Measurements from ENCODE around the gene ANKS1A. TPM values are rescaled to one million over a fixed set of nuclear protein-coding genes. Genes with fewer than 3 reads are reported as not detected.

The ANKS1A gene
- total and polyA plus RNA-seq, 2 experiments from 2014 or later = 17.5 to 25.4 TPM

- Histone ChIP-seq H4K20me1 (ENCODE audit: insufficient read depth, poor library complexity, severe bottlenecking) (no peaks in the 10 kb centered on the region), H2AFZ (no peak overlapping the region), H3K27ac (no peak overlapping the region), H3K79me2 (no peaks in the 10 kb centered on the region), H3K36me3 (replicated peaks; ENCODE audit: insufficient read depth, low read depth) (no peaks in the 10 kb centered on the region), H3K27me3 (no peaks in the 10 kb centered on the region), H3K9me2 (replicated peaks; ENCODE audit: insufficient read depth) (no peaks in the 10 kb centered on the region), H3K4me1 (ENCODE audit: insufficient read depth) (no peaks in the 10 kb centered on the region), H3K4me3 (no peak overlapping the region), H3K4me2 (no peak overlapping the region), H3K9me3 (ENCODE audit: low read depth) (no peaks in the 10 kb centered on the region)
- TF ChIP-seq EZH2phosphoT487 (IDR thresholded peaks at IDR 0.05; ENCODE audit: low read depth, severe bottlenecking, unreplicated experiment) (no peak), EZH2 (IDR thresholded peaks at IDR 0.05; ENCODE audit: borderline replicate concordance) (no peak)
- TF ChIP-seq, protein P1, sequence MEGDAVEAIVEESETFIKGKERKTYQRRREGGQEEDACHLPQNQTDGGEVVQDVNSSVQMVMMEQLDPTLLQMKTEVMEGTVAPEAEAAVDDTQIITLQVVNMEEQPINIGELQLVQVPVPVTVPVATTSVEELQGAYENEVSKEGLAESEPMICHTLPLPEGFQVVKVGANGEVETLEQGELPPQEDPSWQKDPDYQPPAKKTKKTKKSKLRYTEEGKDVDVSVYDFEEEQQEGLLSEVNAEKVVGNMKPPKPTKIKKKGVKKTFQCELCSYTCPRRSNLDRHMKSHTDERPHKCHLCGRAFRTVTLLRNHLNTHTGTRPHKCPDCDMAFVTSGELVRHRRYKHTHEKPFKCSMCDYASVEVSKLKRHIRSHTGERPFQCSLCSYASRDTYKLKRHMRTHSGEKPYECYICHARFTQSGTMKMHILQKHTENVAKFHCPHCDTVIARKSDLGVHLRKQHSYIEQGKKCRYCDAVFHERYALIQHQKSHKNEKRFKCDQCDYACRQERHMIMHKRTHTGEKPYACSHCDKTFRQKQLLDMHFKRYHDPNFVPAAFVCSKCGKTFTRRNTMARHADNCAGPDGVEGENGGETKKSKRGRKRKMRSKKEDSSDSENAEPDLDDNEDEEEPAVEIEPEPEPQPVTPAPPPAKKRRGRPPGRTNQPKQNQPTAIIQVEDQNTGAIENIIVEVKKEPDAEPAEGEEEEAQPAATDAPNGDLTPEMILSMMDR (IDR thresholded peaks at IDR 0.05; ENCODE audit: poor library complexity) = no peak
- DNase-seq (ENCODE audit: low spot score) = no peak
- 66% methylated on average over 3 of the region's 3 CpGs for WGBS (ENCODE audit: low lambda C conversion rate, missing lambda C conversion rate)
These were observed 23.9 kb upstream of the ANKS1A start for GRCh38 chr6:34865107-34865506.

DNA sequence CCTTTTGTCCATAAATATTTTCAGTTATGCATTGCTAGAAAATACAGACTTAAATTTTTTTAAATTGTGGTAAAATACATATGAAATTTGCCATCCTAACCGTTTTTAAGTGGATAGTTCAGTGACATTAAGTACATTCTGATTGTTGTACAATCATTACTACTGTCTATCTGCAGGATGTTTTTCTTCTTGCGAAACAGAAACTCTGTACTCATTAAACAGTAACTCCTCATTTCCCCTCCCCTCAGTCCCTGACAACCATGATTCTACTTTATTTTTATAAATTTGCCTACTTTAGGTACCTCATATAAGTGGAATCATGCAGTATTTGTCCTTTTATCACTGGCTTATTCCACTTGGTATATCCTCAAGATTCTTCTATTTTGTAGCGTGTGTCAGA, 22.5 kb upstream of the ANKS1A start:
- 87% methylated on average over 3 of the region's 3 CpGs for WGBS (ENCODE audit: low lambda C conversion rate, missing lambda C conversion rate)
- no peaks in the 10 kb centered on the region for H3K4me1 ChIP-seq (ENCODE audit: insufficient read depth)
- H3K27ac ChIP-seq = no peak overlapping the region
- H3K4me3 ChIP-seq = no peak overlapping the region
- no peaks in the 10 kb centered on the region for H3K27me3 ChIP-seq
- H4K20me1 ChIP-seq (ENCODE audit: insufficient read depth, poor library complexity, severe bottlenecking) = no peaks in the 10 kb centered on the region
- TF ChIP-seq, protein P1 (IDR thresholded peaks at IDR 0.05; ENCODE audit: poor library complexity) = no peak
- TF ChIP-seq EZH2phosphoT487 (IDR thresholded peaks at IDR 0.05; ENCODE audit: low read depth, severe bottlenecking, unreplicated experiment) = no peak
- TF ChIP-seq EZH2 (IDR thresholded peaks at IDR 0.05; ENCODE audit: borderline replicate concordance) = no peak
- H2AFZ ChIP-seq = no peak overlapping the region
- no peaks in the 10 kb centered on the region for H3K9me2 ChIP-seq (replicated peaks; ENCODE audit: insufficient read depth)
- no peaks in the 10 kb centered on the region for H3K36me3 ChIP-seq (replicated peaks; ENCODE audit: insufficient read depth, low read depth)
- no peaks in the 10 kb centered on the region for H3K79me2 ChIP-seq
- H3K9me3 ChIP-seq (ENCODE audit: low read depth) = no peaks in the 10 kb centered on the region
- H3K4me2 ChIP-seq = no peak overlapping the region
- no peak for DNase-seq (ENCODE audit: low spot score)

DNA sequence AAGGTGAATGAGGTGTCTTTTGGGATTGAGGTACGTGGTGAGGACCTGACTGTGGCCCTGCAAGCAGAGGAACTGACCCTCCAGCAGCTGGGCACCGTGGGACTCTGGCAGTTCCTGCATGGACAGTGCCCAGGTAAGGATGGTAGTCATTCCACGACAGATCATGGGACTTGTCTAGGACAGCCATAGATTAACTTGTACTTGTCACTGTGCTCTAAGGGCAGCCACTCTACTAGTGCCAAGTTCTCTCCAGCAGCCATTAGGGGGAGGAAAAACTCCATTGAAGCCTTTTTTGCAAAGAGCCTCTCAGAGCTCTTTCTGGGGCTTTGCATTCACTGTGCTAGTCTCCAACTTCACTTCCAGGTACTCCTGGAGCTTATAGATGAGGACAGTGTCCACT, 21.6 kb upstream of the ANKS1A start:
- TF ChIP-seq EZH2phosphoT487 (IDR thresholded peaks at IDR 0.05; ENCODE audit: low read depth, severe bottlenecking, unreplicated experiment) = no peak
- TF ChIP-seq, protein P1 (IDR thresholded peaks at IDR 0.05; ENCODE audit: poor library complexity) = no peak
- TF ChIP-seq EZH2 (IDR thresholded peaks at IDR 0.05; ENCODE audit: borderline replicate concordance) = no peak
- H3K4me2 ChIP-seq = no peak overlapping the region
- H3K9me2 ChIP-seq (replicated peaks; ENCODE audit: insufficient read depth) = no peaks in the 10 kb centered on the region
- 97% methylated on average over 3 of the region's 3 CpGs for WGBS (ENCODE audit: low lambda C conversion rate, missing lambda C conversion rate)
- no peak overlapping the region for H3K27ac ChIP-seq
- no peak for DNase-seq (ENCODE audit: low spot score)
- H3K4me1 ChIP-seq (ENCODE audit: insufficient read depth) = no peaks in the 10 kb centered on the region
- H3K9me3 ChIP-seq (ENCODE audit: low read depth) = no peaks in the 10 kb centered on the region
- H3K36me3 ChIP-seq (replicated peaks; ENCODE audit: insufficient read depth, low read depth) = no peaks in the 10 kb centered on the region
- no peak overlapping the region for H2AFZ ChIP-seq
- H4K20me1 ChIP-seq (ENCODE audit: insufficient read depth, poor library complexity, severe bottlenecking) = no peaks in the 10 kb centered on the region
- H3K4me3 ChIP-seq = no peak overlapping the region
- H3K79me2 ChIP-seq = no peaks in the 10 kb centered on the region
- no peaks in the 10 kb centered on the region for H3K27me3 ChIP-seq

DNA sequence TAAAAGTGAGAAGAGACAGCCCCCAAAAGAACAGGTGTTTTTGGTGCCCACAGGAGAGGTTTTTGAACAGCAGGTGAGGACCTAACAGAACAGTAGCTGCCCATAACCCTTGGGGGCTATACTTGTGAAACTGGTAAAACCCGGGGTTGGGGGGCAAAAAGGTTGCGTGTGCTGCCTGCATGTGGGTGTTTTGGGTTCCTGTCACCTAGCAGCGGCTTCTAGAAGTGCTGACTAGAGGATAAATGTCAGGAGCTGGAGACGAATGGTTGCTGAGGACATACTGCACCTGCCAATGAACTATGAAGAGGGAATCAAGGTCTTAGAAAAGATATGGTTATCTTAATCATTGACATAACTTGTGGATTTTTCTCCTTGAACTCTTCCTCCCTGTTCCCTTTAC, 17.2 kb upstream of the ANKS1A start:
- Histone ChIP-seq H3K4me3 (no peak overlapping the region), H3K27ac (no peak overlapping the region), H3K9me3 (ENCODE audit: low read depth) (no peaks in the 10 kb centered on the region), H2AFZ (no peak overlapping the region), H3K4me2 (no peak overlapping the region), H3K4me1 (ENCODE audit: insufficient read depth) (no peaks in the 10 kb centered on the region), H3K79me2 (no peaks in the 10 kb centered on the region), H4K20me1 (ENCODE audit: insufficient read depth, poor library complexity, severe bottlenecking) (no peaks in the 10 kb centered on the region), H3K27me3 (no peaks in the 10 kb centered on the region), H3K9me2 (replicated peaks; ENCODE audit: insufficient read depth) (no peaks in the 10 kb centered on the region), H3K36me3 (replicated peaks; ENCODE audit: insufficient read depth, low read depth) (no peaks in the 10 kb centered on the region)
- WGBS (ENCODE audit: low lambda C conversion rate, missing lambda C conversion rate) = 96% methylated on average over 4 of the region's 4 CpGs
- DNase-seq (ENCODE audit: low spot score) = no peak
- TF ChIP-seq, protein P1 (IDR thresholded peaks at IDR 0.05; ENCODE audit: poor library complexity) = no peak
- no peak for TF ChIP-seq EZH2phosphoT487 (IDR thresholded peaks at IDR 0.05; ENCODE audit: low read depth, severe bottlenecking, unreplicated experiment)
- no peak for TF ChIP-seq EZH2 (IDR thresholded peaks at IDR 0.05; ENCODE audit: borderline replicate concordance)

All from hepatocyte (in vitro differentiated cells).